MM.1S (cell line): Measurements from ENCODE around the gene CAST.

Experiments
- CTCF ChIP-seq: fragments of 300-600 bp; sonication (generic); IDR thresholded peaks from 2 replicates; pipeline ENCODE4 v1.5.1; 2016; ENCODE audit warnings: antibody characterized with exemption, low read length, mixed read lengths
- EZH2 ChIP-seq: fragments of 300-600 bp; sonication (generic); optimal IDR thresholded peaks from 2 replicates; pipeline ENCODE3; 2017; ENCODE audit warnings: low read depth, mild to moderate bottlenecking, antibody characterized with exemption, low read length, mixed read lengths
- EZH2phosphoT487 ChIP-seq: fragments of 300-600 bp; sonication (generic); IDR thresholded peaks from 2 replicates; pipeline ENCODE4 v1.6.1; 2018; ENCODE audit warnings: antibody characterized with exemption, low read length

DNA sequence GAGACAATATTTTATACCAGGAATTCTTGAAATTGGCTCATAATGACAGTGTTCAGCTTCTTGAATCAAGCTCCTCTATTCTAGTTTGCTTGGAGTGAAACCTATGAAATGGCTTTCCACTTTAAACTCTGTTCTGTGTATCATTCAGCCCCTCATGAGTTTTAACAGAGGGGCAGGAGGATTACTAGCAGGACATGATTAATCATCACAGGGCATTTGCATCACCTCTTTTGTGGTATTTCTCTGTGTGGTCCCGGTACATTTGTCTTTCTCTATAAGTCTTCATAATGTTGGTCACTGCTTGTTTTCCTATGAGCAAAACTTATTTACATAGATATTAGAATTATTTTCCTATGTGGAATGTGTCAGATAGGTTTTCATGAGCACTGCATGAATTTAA, 21.2 kb downstream of the CAST start:
- TF ChIP-seq CTCF (no peak), EZH2 (no peak), EZH2phosphoT487 (no peak)
